HepG2 (cell line): ENCODE measurements around the gene ZNF853. TPM values are rescaled to one million over a fixed set of nuclear protein-coding genes. Genes with fewer than 3 reads are reported as not detected.

Experiments
- ATAC-seq: fragments of 200-7000 bp; cut with Tn5 transposase; 3 replicates; pipeline ENCODE4 v1.9.1; 2020; ENCODE audit warnings: mild to moderate bottlenecking, moderate library complexity
- BruUV-seq: library from RNA; stranded (reverse); fragments of 400-500 nt; replicated peaks from 2 replicates; lab custom pipeline; 2021; lab: Mats Ljungman, UMichigan
- CTCF ChIA-PET: fragments of 300-600 bp; formaldehyde crosslinking; extraction: SDS; loops from one replicate; lab custom pipeline; 2021; ENCODE audit warnings: low total read pairs, inconsistent platforms, low intra/inter-chr PET ratio; lab: Yijun Ruan, JAX
- POLR2A ChIA-PET: fragments of 350-600 bp; sonication (Branson Sonifier 250); formaldehyde crosslinking; loops from one replicate; lab custom pipeline; 2020; ENCODE audit warnings: antibody characterized with exemption, inconsistent platforms; lab: Yijun Ruan, JAX
- DNase-seq: peaks from one replicate; pipeline ENCODE4 v3.0.0-alpha.2; 2015; ENCODE audit warnings: low spot score
- FAIRE-seq: peaks from 3 replicates; lab custom pipeline; 2011; peaks lifted over from hg19 to GRCh38; lab: Jason Lieb, UNC
- H2AFZ ChIP-seq: one replicate; pipeline ENCODE4 v1.6.1; 2011; ENCODE audit warnings: low read length, inconsistent platforms
- H3K27ac ChIP-seq: fragments of 300-600 bp; 3 replicates; pipeline ENCODE4 v1.8.0; 2011; ENCODE audit warnings: mixed run types, mild to moderate bottlenecking, mixed read lengths, low read length, inconsistent platforms; ENCODE audit not compliant: insufficient read depth; ENCODE audit errors: extremely low read length
- H3K27me3 ChIP-seq, 2 experiments: fragments of 200-600 bp in 1 of 2; 2 replicates in 1 of 2; 3 replicates in 1 of 2; pipeline versions ENCODE4 v1.6.0 to v1.8.0; 2011; ENCODE audit warnings: low read length in 2 of 2, mild to moderate bottlenecking in 2 of 2, moderate library complexity in 2 of 2, inconsistent platforms in 1 of 2; ENCODE audit not compliant: insufficient read depth in 2 of 2, control insufficient read depth in 1 of 2
- H3K36me3 ChIP-seq, 2 experiments: fragments of 200-600 bp in 1 of 2; replicated peaks in 1 of 2; 2 replicates in 1 of 2; 3 replicates in 1 of 2; pipeline versions ENCODE4 v1.5.1 to v1.8.0; 2011; ENCODE audit warnings: low read length in 2 of 2, inconsistent platforms in 1 of 2; ENCODE audit not compliant: insufficient read depth in 2 of 2, control insufficient read depth in 1 of 2
- H3K4me1 ChIP-seq: 2 replicates; pipeline ENCODE4 v1.5.1; 2012; ENCODE audit warnings: low read length, inconsistent platforms; ENCODE audit not compliant: insufficient read depth
- H3K4me2 ChIP-seq: 2 replicates; pipeline ENCODE4 v1.6.0; 2011; ENCODE audit warnings: low read depth, low read length, inconsistent platforms
- H3K4me3 ChIP-seq, 3 experiments: fragments of 200-600 bp in 1 of 3; sonication (generic), shearing (Covaris generic) in 1 of 3; replicated peaks in 1 of 3; 2 replicates each; pipeline ENCODE4 v1.5.1; 2011 to 2016; ENCODE audit warnings: low read length in 3 of 3, inconsistent platforms in 2 of 3, low read depth in 2 of 3, mild to moderate bottlenecking in 2 of 3, control low read depth in 1 of 3, mixed read lengths in 1 of 3; ENCODE audit not compliant: insufficient read depth in 1 of 3
- H3K79me2 ChIP-seq: one replicate; pipeline ENCODE4 v1.6.1; 2011; ENCODE audit warnings: low read length, inconsistent platforms; ENCODE audit not compliant: insufficient read depth
- H3K9ac ChIP-seq: 2 replicates; pipeline ENCODE4 v1.6.0; 2011; ENCODE audit warnings: mild to moderate bottlenecking, low read depth, low read length, inconsistent platforms; ENCODE audit not compliant: insufficient read depth
- H3K9me3 ChIP-seq: 2 replicates; pipeline ENCODE4 v1.5.1; 2012; ENCODE audit warnings: mild to moderate bottlenecking, low read length
- H4K20me1 ChIP-seq: 2 replicates; pipeline ENCODE4 v1.6.0; 2011; ENCODE audit warnings: inconsistent platforms, mild to moderate bottlenecking, low read length, moderate library complexity; ENCODE audit not compliant: insufficient read depth
- MAFG ChIP-seq: sonication (generic); formaldehyde crosslinking; IDR thresholded peaks from 2 replicates; pipeline ENCODE4 v1.5.1; 2020; ENCODE audit warnings: mild to moderate bottlenecking, missing genetic modification reagents
- SIN3B ChIP-seq: fragments of 150-350 bp; IDR thresholded peaks from 2 replicates; pipeline ENCODE4 v1.6.1; 2014; ENCODE audit warnings: low read length
- SMYD3 ChIP-seq: sonication (generic); formaldehyde crosslinking; IDR thresholded peaks from 2 replicates; pipeline ENCODE4 v1.8.1; 2023; ENCODE audit warnings: mild to moderate bottlenecking, missing genetic modification reagents
- THRA ChIP-seq: sonication (generic); formaldehyde crosslinking; IDR thresholded peaks from 2 replicates; pipeline ENCODE4 v1.4.0; 2020; ENCODE audit warnings: missing genetic modification reagents, borderline replicate concordance
- ZNF136 ChIP-seq: sonication (generic); formaldehyde crosslinking; IDR thresholded peaks from 2 replicates; pipeline ENCODE4 v1.8.1; 2022; ENCODE audit warnings: low read depth, mild to moderate bottlenecking, moderate library complexity, missing genetic modification reagents
- ZNF441 ChIP-seq: sonication (generic); formaldehyde crosslinking; IDR thresholded peaks from 2 replicates; pipeline ENCODE4 v1.7.0; 2021; ENCODE audit warnings: missing genetic modification reagents, borderline replicate concordance
- ZNF777 ChIP-seq: sonication (generic); formaldehyde crosslinking; IDR thresholded peaks from 2 replicates; pipeline ENCODE4 v1.4.0; 2020; ENCODE audit warnings: missing genetic modification reagents
- WGBS: methylation state at CpG from one replicate; pipeline ENCODE4 v1.1.6; 2017; ENCODE audit warnings: low lambda C conversion rate; 5-methylcytosine and 5-hydroxymethylcytosine counted together
- in situ Hi-C: cut with HindIII; loops from 2 replicates; pipeline ENCODE4 v1.10.0; 2017; ENCODE audit warnings: low pct_unique_long_range_greater_than_20kb; ENCODE audit not compliant: extremely low pct_ligation_motif_present
- intact Hi-C: fragments of 100-400 bp; cut with micrococcal nuclease; formaldehyde crosslinking; loops from one replicate; pipeline ENCODE4 v1.10.0; 2022; ENCODE audit not compliant: unreplicated experiment
- polyA plus RNA-seq, 8 experiments: library from polyadenylated mRNA; depleted of rRNA in 3 of 8; stranded (reverse) in 7 of 8; unstranded in 1 of 8; fragments of >200 nt; fragmentation: Illumina TruSeq in 4 of 8; extraction: Trizol in 4 of 8; gene quantifications; 2 replicates each; pipeline versions ENCODE4 v1.2.1 to v1.2.3, GENCODE V29; 2011 to 2016; ENCODE audit warnings: low read depth in 4 of 8, missing spikeins in 1 of 8, mixed read lengths in 1 of 8; ENCODE audit not compliant: insufficient read depth in 1 of 8
- total RNA-seq, 5 experiments: library from RNA; depleted of rRNA; stranded (reverse); fragments of >200 nt; fragmentation: Illumina TruSeq; extraction: Trizol; gene quantifications; 2 replicates each; pipeline ENCODE4 v1.2.3, GENCODE V29; 2016; ENCODE audit warnings: low read depth in 1 of 5

Gene ZNF853
- total and polyA plus RNA-seq, 2 of the 13 experiments (the other 11 are each of a cell fraction or from before 2014, with no cell fraction given) = 2.1 to 6.2 TPM

GRCh38 chr7:6613706-6614105 lies 1.7 kb upstream of the ZNF853 start:
- peaks cover 21% of the 10 kb centered on the region for H3K4me1 ChIP-seq
- TF ChIP-seq SMYD3 (CRISPR knock-in tag) (no peak), ZNF441 (CRISPR knock-in tag) (no peak), ZNF777 (CRISPR knock-in tag) (no peak), ZNF136 (CRISPR knock-in tag) (no peak), SIN3B (no peak), THRA (peak; percentile 31; the same call in 1 of the 2 replicates), MAFG (CRISPR knock-in tag) (no peak)
- CTCF ChIA-PET = no interaction called here
- H3K27me3 ChIP-seq = no peaks in the 10 kb centered on the region; a peak in 2 of 5 replicates
- H3K4me2 ChIP-seq = no peak overlapping the region
- H4K20me1 ChIP-seq = no peaks in the 10 kb centered on the region
- ATAC-seq = peak; percentile 2; the same call in 1 of the 3 replicates
- DNase-seq = no peak
- no peaks in the 10 kb centered on the region for H3K79me2 ChIP-seq
- 0% methylated on average over 1 of the region's 2 CpGs for WGBS
- H2AFZ ChIP-seq = no peak overlapping the region
- no TSS peak for BruUV-seq
- in situ Hi-C loops = no loop called here
- no peak overlapping the region for H3K9ac ChIP-seq
- H3K36me3 ChIP-seq = no peaks in the 10 kb centered on the region
- H3K9me3 ChIP-seq = no peaks in the 10 kb centered on the region
- no peak overlapping the region for H3K27ac ChIP-seq
- no peak overlapping the region for H3K4me3 ChIP-seq
- intact Hi-C loops = no loop called here
- no peak for FAIRE-seq
- POLR2A ChIA-PET = no interaction called here
